ENCODE results near the gene SLC44A5. TPM values are rescaled to one million over a fixed set of nuclear protein-coding genes. Genes with fewer than 3 reads are reported as not detected.

The SLC44A5 gene
- total RNA-seq, 2 donors from 2014 or later: 3.6 to 5.4 TPM

- Histone ChIP-seq H3K9me3 (no peaks in the 10 kb centered on the region), H3K4me1 (no peaks in the 10 kb centered on the region), H3K36me3 (replicated peaks in 1 of 2; ENCODE audit: insufficient read depth in 1 of 2, low read depth in 2 of 2) (no peaks in the 10 kb centered on the region), H3K4me3 (no peak overlapping the region), H3K27me3 (no peaks in the 10 kb centered on the region), H3K27ac (no peak overlapping the region)
- ATAC-seq: no peak
- TF ChIP-seq POLR2A (IDR thresholded peaks at IDR 0.05): no peak
- TF ChIP-seq, protein P1, sequence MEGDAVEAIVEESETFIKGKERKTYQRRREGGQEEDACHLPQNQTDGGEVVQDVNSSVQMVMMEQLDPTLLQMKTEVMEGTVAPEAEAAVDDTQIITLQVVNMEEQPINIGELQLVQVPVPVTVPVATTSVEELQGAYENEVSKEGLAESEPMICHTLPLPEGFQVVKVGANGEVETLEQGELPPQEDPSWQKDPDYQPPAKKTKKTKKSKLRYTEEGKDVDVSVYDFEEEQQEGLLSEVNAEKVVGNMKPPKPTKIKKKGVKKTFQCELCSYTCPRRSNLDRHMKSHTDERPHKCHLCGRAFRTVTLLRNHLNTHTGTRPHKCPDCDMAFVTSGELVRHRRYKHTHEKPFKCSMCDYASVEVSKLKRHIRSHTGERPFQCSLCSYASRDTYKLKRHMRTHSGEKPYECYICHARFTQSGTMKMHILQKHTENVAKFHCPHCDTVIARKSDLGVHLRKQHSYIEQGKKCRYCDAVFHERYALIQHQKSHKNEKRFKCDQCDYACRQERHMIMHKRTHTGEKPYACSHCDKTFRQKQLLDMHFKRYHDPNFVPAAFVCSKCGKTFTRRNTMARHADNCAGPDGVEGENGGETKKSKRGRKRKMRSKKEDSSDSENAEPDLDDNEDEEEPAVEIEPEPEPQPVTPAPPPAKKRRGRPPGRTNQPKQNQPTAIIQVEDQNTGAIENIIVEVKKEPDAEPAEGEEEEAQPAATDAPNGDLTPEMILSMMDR (IDR thresholded peaks at IDR 0.05): no peak
- intact Hi-C loops (cut with DNase I): no loop called here
- no peak for DNase-seq
These were observed 29.2 kb upstream of the SLC44A5 start for GRCh38 chr1:75640137-75640536.

- Histone ChIP-seq H3K4me3 (no peak overlapping the region), H3K27ac (no peak overlapping the region), H3K27me3 (no peaks in the 10 kb centered on the region), H3K9me3 (no peaks in the 10 kb centered on the region), H3K4me1 (no peaks in the 10 kb centered on the region), H3K36me3 (replicated peaks in 1 of 2; ENCODE audit: insufficient read depth in 1 of 2, low read depth in 2 of 2) (no peaks in the 10 kb centered on the region)
- WGBS, 2 donors: 37 to 42% methylated on average over 2 of the region's 2 CpGs
- intact Hi-C loops (cut with DNase I): no loop called here
- TF ChIP-seq, protein P1 (IDR thresholded peaks at IDR 0.05): peak; percentile 45 to 87 (median 75)
- TF ChIP-seq POLR2A (IDR thresholded peaks at IDR 0.05): no peak
- DNase-seq (peak in 1 of 4 donors; percentile 27), ATAC-seq (peak; percentile 83)
These were observed 21.5 kb upstream of the SLC44A5 start for GRCh38 chr1:75632350-75632949.

GRCh38 chr1:75630998-75631397, 20.1 kb upstream of the SLC44A5 start:
- Histone ChIP-seq H3K27me3 (no peaks in the 10 kb centered on the region), H3K36me3 (replicated peaks in 1 of 2; ENCODE audit: insufficient read depth in 1 of 2, low read depth in 2 of 2) (no peaks in the 10 kb centered on the region), H3K4me1 (no peaks in the 10 kb centered on the region), H3K9me3 (no peaks in the 10 kb centered on the region), H3K4me3 (no peak overlapping the region), H3K27ac (no peak overlapping the region)
- ATAC-seq: no peak
- no peak for DNase-seq
- TF ChIP-seq, protein P1 (IDR thresholded peaks at IDR 0.05): no peak
- TF ChIP-seq POLR2A (IDR thresholded peaks at IDR 0.05): no peak
- intact Hi-C loops (cut with DNase I): no loop called here
- 67 to 71% methylated on average over 1 of the region's 1 CpG for WGBS, 2 donors

- no peaks in the 10 kb centered on the region for H3K9me3 ChIP-seq
- no peak overlapping the region for H3K27ac ChIP-seq
- no peak for ATAC-seq
- no peaks in the 10 kb centered on the region for H3K27me3 ChIP-seq
- no peak for DNase-seq
- TF ChIP-seq POLR2A (IDR thresholded peaks at IDR 0.05): no peak
- TF ChIP-seq, protein P1 (IDR thresholded peaks at IDR 0.05): no peak
- no peaks in the 10 kb centered on the region for H3K36me3 ChIP-seq (replicated peaks in 1 of 2; ENCODE audit: insufficient read depth in 1 of 2, low read depth in 2 of 2)
- H3K4me1 ChIP-seq: no peaks in the 10 kb centered on the region
- intact Hi-C loops (cut with DNase I): no loop called here
- no peak overlapping the region for H3K4me3 ChIP-seq
- 70 to 75% methylated on average over 3 of the region's 3 CpGs for WGBS, 2 donors
These were observed 19.2 kb upstream of the SLC44A5 start for GRCh38 chr1:75630004-75630594.

DNA sequence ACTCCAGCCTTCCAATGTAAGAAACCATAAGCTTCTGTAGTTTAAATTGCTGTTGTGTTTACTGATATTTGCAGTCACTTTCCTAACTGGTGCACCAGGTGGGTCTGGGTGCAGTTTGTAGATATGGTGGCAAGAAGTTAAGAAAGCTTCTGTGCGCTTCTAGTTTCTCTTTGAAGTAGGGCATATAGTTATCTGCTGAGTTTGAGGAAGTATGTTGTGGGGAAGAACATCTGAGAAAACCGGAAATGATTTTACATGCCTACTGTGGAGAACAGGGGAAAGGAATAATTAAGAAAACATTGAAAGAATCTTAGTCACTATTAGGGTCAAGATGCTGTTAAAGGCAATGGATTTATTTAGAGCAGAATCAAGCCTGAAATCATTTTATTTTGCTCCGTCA, 14.9 kb upstream of the SLC44A5 start:
- Histone ChIP-seq H3K27ac (no peak overlapping the region), H3K4me3 (no peak overlapping the region), H3K36me3 (replicated peaks in 1 of 2; ENCODE audit: insufficient read depth in 1 of 2, low read depth in 2 of 2) (no peaks in the 10 kb centered on the region), H3K27me3 (no peaks in the 10 kb centered on the region), H3K4me1 (no peaks in the 10 kb centered on the region), H3K9me3 (no peaks in the 10 kb centered on the region)
- TF ChIP-seq, protein P1 (IDR thresholded peaks at IDR 0.05): no peak
- TF ChIP-seq POLR2A (IDR thresholded peaks at IDR 0.05): no peak
- intact Hi-C loops (cut with DNase I): loop anchor here (10.0 kb wide), 1 partner anchor 371 kb away; no protein-coding TSS in a partner anchor
- DNase-seq (no peak), ATAC-seq (no peak)
- 60 to 69% methylated on average over 3 of the region's 3 CpGs for WGBS, 2 donors
